ENCODE measurements around the gene WDR86.

The WDR86 gene

DNA sequence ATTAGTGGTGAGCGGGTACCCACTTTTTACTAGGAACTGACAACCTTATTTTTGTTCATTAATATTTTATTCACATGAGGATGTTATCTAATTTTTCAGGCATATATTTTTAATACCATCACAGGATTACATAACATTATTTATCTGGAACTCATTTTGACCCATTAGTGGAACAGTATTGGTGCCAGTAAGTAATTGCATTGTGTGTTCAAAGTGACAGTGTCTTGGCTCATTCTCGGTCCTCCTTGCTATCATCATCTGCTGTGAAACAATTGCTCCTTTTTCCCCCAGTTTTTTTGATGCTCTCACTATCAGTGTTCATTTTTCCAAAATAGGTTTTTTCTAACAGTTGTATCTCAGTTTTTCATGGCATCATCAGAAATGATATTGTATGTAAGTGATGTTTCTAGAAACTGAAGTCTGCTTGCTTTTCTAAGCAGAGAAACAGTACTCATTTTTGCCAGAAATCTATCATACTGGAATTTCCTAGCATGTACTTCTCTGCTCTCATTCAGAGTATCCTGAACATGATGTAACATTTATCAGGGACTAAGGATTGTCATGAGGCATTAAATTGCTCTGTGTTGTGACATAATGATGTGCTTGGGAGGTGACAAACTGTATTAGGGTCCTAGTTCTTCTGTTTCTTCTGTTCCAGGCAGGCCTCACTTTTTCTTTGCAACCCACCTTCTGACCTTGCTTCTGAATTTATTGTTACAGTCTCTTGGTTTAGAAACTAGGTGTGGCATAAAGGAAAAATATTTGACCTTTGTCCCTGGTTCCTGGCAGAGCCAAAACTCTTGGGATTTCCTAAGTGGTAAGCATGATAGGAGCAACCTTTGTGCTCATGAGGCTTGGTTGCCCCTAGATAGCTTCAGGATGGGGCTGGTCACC, 64.0 kb downstream of the WDR86 start:
- no peak for DNase-seq

GRCh38 chr7:151343516-151343915, 66.3 kb downstream of the WDR86 start:
- no peak for DNase-seq

- no peak for DNase-seq
Measured at GRCh38 chr7:151342811-151343210, 67.0 kb downstream of the WDR86 start.

DNA sequence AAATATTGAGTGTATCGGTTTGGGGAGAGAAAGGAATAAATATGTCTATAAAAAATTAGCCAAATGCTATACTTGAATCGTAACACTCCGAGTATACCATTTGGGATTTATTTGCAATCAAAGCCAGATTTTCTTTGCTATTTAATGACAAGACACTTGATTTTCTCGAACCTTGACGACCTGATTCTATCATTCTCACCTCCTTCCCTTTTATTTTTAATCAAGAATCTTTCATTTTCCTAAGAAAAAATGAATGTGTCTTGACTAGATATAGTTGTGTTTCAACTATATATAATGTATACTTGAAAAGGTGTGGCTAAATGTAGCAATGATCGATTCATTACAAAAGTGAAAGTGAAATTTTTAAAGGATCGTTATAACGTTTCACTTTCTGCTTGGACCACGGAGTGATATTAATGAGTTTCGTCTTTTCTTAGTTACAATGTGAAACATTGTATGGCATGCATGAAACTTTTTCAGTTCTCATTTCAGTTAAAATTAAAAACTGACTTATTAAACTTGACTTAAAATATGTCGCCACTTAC, 67.7 kb downstream of the WDR86 start:
- DNase-seq: no peak

- DNase-seq: peak; percentile 87
Measured at GRCh38 chr7:151341357-151342101, 68.3 kb downstream of the WDR86 start, which contains the start of gene NUB1. Gene NUB1 (plus strand): TSS chr7:151341812. CDS start chr7:151345350, 3,538 bp downstream.

- DNase-seq: no peak
Measured at GRCh38 chr7:151340794-151341356, 69.0 kb downstream of the WDR86 start.

DNA sequence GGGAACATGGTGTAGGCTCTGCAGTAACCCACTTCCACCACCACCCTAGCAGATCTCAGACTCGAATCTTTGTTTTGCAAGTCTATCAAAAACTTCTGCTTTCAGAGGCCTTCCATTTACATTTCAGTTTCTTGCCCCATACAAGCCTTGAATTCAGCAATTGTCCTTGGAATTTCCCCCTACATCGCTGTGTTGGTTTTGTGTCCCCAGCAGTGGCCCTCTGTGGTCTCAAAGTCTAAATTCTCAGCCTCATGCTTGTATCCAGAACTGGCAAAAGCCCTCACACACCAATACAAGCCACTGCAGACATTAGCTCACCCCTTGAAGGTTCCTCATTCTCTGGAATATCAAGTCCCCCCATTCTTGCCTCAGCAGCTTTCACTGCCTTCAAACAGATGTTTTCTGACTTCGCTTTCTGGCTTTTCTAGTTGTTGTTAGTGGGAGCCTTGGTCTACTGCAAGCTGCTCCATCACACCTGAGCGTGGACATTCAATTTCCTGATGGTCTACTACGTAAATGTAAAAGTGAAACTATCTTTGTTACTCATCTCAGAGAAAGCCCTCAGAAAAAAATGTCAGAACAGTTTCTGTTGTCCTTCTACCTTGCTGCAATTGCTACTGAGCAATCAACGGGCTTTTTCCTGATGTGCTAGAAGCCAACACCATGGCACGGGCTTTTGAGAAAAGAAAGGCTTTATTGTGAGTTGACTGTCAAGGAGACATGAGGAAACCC, 70.0 kb downstream of the WDR86 start:
- DNase-seq: no peak

- no peak for DNase-seq
Measured at GRCh38 chr7:151338809-151339208, 71.0 kb downstream of the WDR86 start.

DNA sequence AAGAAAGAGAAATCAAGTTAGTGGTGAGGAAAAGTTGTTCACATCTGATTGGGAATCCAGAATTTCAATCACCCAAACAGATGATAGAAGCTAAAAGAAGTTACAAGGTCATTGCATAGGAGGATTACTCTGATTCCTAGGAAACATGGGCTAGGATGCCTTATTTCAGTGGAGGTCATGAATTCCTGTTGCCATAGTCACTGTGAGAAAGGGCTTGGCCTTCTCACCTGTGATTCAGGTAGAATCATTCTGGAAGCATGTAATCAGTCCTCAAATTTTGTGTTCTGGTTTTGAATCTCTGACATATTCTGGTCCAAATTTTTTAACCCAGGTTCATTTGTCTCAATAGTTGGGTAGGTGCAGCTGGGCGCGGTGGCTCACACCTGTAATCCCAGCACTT, 72.5 kb downstream of the WDR86 start:
- no peak for DNase-seq

GRCh38 chr7:151336027-151336708, 73.7 kb downstream of the WDR86 start:
- DNase-seq: no peak

DNA sequence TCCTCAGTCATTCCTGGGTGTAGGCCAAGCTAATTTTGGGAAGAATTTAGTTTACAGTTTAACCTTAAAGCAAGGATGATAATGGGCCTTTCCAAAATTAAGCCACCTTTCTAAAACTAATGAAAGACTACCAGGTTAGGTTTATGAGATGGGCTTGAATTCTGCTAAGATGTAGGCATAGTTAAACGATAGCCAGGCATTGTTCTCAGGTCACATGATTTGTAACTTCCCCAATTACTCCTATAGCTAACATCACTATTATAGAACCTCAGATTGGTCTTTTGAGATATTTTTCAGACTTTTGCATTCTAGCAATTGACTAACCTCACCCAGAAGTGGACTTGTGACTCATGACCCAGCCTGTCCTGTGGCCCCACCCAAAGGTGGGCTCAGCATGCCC, 75.2 kb downstream of the WDR86 start:
- DNase-seq: no peak

Measured in activated naive CD4-positive, alpha-beta T cell treated with anti-CD3 and anti-CD28 coated beads, Interleukin-2, amount 50 U/mL, for 16 hours (primary cell).